GM23338 (cell line): ENCODE data around the gene CDHR2.

Experiments used
- CREB1 ChIP-seq: fragments of 250-450 bp; sonication (Bioruptor Pico); IDR thresholded peaks from 2 replicates; pipeline ENCODE4 v1.5.0; 2020; ENCODE audit warnings: low read depth, mild to moderate bottlenecking, moderate library complexity
- CTCF ChIP-seq, 2 experiments: fragments of 200-600 bp in 1 of 2; sonication (generic) in 1 of 2; conservative IDR thresholded peaks; 2 replicates each; pipeline versions ENCODE4 v1.5.1 to v1.6.1; 2016 to 2017; ENCODE audit warnings: antibody characterized with exemption in 2 of 2, low read depth in 2 of 2, mild to moderate bottlenecking in 2 of 2, moderate library complexity in 1 of 2
- EZH2 ChIP-seq: fragments of 200-600 bp; sonication (generic); IDR thresholded peaks from one replicate; pipeline ENCODE4 v1.8.0; 2017; ENCODE audit warnings: antibody characterized with exemption, mild to moderate bottlenecking, low read depth; ENCODE audit not compliant: unreplicated experiment
- EZH2phosphoT487 ChIP-seq: fragments of 200-600 bp; sonication (generic); IDR thresholded peaks from one replicate; pipeline ENCODE4 v1.8.1; 2018; ENCODE audit warnings: antibody characterized with exemption; ENCODE audit not compliant: unreplicated experiment
- JUNB ChIP-seq: IDR thresholded peaks from one replicate; pipeline ENCODE4 v1.6.1; 2016; ENCODE audit warnings: antibody characterized with exemption; ENCODE audit not compliant: unreplicated experiment
- POLR2AphosphoS5 ChIP-seq: IDR thresholded peaks from 2 replicates; pipeline ENCODE4 v1.6.1; 2016; ENCODE audit warnings: antibody characterized with exemption, low read depth
- STAT1 ChIP-seq: IDR thresholded peaks from one replicate; pipeline ENCODE4 v1.6.1; 2016; ENCODE audit warnings: antibody characterized with exemption; ENCODE audit not compliant: unreplicated experiment
- ZNF331 ChIP-seq: fragments of 250-450 bp; sonication (Bioruptor Pico); IDR thresholded peaks from 2 replicates; pipeline ENCODE4 v1.5.0; 2020; ENCODE audit warnings: low read depth, mild to moderate bottlenecking, moderate library complexity
- TF ChIP-seq, protein P1 (sequence below): IDR thresholded peaks from one replicate; pipeline ENCODE4 v1.6.1; 2018; ENCODE audit warnings: antibody characterized with exemption; ENCODE audit not compliant: unreplicated experiment
- TF ChIP-seq, protein P2 (sequence below): fragments of 250-450 bp; sonication (Bioruptor Pico); IDR thresholded peaks from 2 replicates; pipeline ENCODE4 v1.5.0; 2020; ENCODE audit warnings: mild to moderate bottlenecking, moderate library complexity
- TF ChIP-seq, protein P3 (sequence below): IDR thresholded peaks from 2 replicates; pipeline ENCODE4 v1.6.1; 2016; ENCODE audit warnings: antibody characterized with exemption

DNA sequence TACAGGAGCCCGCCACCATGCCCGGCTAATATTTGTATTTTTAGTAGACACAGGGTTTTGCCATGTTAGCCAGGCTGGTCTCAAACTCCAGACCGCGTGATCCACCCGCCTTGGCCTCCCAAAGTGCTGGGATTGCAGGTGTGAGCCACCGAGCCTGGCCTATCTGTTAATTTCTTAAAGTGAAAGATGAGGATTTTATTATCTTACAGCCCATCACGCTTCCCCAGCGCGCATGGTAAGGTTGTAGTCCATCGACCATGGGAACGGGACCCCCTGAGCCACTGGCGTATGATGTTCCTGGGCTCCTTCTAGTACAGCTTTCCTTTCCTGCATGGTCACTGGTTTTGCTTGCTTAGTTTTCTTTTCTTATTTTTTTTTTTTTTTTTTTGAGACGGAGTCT lies 8.7 kb downstream of the CDHR2 start:
- no peak for TF ChIP-seq CTCF (conservative IDR thresholded peaks at IDR 0.05; ENCODE audit: low read depth in 2 of 2)
- no peak for TF ChIP-seq EZH2
- no peak for TF ChIP-seq ZNF331
- no peak for TF ChIP-seq EZH2phosphoT487
- no peak for TF ChIP-seq POLR2AphosphoS5
- TF ChIP-seq, protein P1, sequence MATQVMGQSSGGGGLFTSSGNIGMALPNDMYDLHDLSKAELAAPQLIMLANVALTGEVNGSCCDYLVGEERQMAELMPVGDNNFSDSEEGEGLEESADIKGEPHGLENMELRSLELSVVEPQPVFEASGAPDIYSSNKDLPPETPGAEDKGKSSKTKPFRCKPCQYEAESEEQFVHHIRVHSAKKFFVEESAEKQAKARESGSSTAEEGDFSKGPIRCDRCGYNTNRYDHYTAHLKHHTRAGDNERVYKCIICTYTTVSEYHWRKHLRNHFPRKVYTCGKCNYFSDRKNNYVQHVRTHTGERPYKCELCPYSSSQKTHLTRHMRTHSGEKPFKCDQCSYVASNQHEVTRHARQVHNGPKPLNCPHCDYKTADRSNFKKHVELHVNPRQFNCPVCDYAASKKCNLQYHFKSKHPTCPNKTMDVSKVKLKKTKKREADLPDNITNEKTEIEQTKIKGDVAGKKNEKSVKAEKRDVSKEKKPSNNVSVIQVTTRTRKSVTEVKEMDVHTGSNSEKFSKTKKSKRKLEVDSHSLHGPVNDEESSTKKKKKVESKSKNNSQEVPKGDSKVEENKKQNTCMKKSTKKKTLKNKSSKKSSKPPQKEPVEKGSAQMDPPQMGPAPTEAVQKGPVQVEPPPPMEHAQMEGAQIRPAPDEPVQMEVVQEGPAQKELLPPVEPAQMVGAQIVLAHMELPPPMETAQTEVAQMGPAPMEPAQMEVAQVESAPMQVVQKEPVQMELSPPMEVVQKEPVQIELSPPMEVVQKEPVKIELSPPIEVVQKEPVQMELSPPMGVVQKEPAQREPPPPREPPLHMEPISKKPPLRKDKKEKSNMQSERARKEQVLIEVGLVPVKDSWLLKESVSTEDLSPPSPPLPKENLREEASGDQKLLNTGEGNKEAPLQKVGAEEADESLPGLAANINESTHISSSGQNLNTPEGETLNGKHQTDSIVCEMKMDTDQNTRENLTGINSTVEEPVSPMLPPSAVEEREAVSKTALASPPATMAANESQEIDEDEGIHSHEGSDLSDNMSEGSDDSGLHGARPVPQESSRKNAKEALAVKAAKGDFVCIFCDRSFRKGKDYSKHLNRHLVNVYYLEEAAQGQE: no peak
- no peak for TF ChIP-seq JUNB
- TF ChIP-seq CREB1 (CRISPR knock-in tag): no peak
- TF ChIP-seq, protein P2, sequence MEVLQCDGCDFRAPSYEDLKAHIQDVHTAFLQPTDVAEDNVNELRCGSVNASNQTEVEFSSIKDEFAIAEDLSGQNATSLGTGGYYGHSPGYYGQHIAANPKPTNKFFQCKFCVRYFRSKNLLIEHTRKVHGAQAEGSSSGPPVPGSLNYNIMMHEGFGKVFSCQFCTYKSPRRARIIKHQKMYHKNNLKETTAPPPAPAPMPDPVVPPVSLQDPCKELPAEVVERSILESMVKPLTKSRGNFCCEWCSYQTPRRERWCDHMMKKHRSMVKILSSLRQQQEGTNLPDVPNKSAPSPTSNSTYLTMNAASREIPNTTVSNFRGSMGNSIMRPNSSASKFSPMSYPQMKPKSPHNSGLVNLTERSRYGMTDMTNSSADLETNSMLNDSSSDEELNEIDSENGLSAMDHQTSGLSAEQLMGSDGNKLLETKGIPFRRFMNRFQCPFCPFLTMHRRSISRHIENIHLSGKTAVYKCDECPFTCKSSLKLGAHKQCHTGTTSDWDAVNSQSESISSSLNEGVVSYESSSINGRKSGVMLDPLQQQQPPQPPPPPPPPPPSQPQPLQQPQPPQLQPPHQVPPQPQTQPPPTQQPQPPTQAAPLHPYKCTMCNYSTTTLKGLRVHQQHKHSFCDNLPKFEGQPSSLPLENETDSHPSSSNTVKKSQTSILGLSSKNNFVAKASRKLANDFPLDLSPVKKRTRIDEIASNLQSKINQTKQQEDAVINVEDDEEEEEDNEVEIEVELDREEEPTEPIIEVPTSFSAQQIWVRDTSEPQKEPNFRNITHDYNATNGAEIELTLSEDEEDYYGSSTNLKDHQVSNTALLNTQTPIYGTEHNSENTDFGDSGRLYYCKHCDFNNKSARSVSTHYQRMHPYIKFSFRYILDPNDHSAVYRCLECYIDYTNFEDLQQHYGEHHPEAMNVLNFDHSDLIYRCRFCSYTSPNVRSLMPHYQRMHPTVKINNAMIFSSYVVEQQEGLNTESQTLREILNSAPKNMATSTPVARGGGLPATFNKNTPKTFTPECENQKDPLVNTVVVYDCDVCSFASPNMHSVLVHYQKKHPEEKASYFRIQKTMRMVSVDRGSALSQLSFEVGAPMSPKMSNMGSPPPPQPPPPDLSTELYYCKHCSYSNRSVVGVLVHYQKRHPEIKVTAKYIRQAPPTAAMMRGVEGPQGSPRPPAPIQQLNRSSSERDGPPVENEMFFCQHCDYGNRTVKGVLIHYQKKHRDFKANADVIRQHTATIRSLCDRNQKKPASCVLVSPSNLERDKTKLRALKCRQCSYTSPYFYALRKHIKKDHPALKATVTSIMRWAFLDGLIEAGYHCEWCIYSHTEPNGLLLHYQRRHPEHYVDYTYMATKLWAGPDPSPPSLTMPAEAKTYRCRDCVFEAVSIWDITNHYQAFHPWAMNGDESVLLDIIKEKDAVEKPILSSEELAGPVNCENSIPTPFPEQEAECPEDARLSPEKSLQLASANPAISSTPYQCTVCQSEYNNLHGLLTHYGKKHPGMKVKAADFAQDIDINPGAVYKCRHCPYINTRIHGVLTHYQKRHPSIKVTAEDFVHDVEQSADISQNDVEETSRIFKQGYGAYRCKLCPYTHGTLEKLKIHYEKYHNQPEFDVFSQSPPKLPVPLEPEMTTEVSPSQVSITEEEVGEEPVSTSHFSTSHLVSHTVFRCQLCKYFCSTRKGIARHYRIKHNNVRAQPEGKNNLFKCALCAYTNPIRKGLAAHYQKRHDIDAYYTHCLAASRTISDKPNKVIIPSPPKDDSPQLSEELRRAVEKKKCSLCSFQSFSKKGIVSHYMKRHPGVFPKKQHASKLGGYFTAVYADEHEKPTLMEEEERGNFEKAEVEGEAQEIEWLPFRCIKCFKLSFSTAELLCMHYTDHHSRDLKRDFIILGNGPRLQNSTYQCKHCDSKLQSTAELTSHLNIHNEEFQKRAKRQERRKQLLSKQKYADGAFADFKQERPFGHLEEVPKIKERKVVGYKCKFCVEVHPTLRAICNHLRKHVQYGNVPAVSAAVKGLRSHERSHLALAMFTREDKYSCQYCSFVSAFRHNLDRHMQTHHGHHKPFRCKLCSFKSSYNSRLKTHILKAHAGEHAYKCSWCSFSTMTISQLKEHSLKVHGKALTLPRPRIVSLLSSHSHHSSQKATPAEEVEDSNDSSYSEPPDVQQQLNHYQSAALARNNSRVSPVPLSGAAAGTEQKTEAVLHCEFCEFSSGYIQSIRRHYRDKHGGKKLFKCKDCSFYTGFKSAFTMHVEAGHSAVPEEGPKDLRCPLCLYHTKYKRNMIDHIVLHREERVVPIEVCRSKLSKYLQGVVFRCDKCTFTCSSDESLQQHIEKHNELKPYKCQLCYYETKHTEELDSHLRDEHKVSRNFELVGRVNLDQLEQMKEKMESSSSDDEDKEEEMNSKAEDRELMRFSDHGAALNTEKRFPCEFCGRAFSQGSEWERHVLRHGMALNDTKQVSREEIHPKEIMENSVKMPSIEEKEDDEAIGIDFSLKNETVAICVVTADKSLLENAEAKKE (CRISPR knock-in tag): no peak
- TF ChIP-seq STAT1: no peak
- TF ChIP-seq, protein P3, sequence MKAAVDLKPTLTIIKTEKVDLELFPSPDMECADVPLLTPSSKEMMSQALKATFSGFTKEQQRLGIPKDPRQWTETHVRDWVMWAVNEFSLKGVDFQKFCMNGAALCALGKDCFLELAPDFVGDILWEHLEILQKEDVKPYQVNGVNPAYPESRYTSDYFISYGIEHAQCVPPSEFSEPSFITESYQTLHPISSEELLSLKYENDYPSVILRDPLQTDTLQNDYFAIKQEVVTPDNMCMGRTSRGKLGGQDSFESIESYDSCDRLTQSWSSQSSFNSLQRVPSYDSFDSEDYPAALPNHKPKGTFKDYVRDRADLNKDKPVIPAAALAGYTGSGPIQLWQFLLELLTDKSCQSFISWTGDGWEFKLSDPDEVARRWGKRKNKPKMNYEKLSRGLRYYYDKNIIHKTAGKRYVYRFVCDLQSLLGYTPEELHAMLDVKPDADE: no peak
